GM04503 (cell line): ENCODE data around the gene PAQR9.

Experiments
- DNase-seq: peaks from one replicate; pipeline ENCODE4 v3.0.0-alpha.2; 2012; ENCODE audit warnings: low read depth

Gene PAQR9

GRCh38 chr3:142914286-142914811 is 49.1 kb downstream of the PAQR9 start:
- no peak for DNase-seq

GRCh38 chr3:142913432-142913831 is 50.0 kb downstream of the PAQR9 start:
- DNase-seq = no peak

GRCh38 chr3:142912402-142913172 is 50.9 kb downstream of the PAQR9 start:
- DNase-seq = no peak
